ENCODE data around the gene ADSL.

Gene ADSL

GRCh38 chr22:40322021-40322420 lies 24.3 kb upstream of the ADSL start:
- H3K9me3 ChIP-seq (ENCODE audit: control insufficient read depth, insufficient read depth, low read length) = no peaks in the 10 kb centered on the region
- peaks cover 8% of the 10 kb centered on the region for H3K4me1 ChIP-seq (ENCODE audit: insufficient read depth, low read length)
- H3K36me3 ChIP-seq (ENCODE audit: insufficient read depth, low read length) = peaks cover 8% of the 10 kb centered on the region
- H3K9ac ChIP-seq (ENCODE audit: low read depth, low read length) = no peak overlapping the region

- peaks cover 16% of the 10 kb centered on the region for H3K4me1 ChIP-seq (ENCODE audit: insufficient read depth, low read length)
- H3K9ac ChIP-seq (ENCODE audit: low read depth, low read length) = no peak overlapping the region
- no peaks in the 10 kb centered on the region for H3K9me3 ChIP-seq (ENCODE audit: control insufficient read depth, insufficient read depth, low read length)
- peaks cover 2% of the 10 kb centered on the region for H3K36me3 ChIP-seq (ENCODE audit: insufficient read depth, low read length)
These were observed 23.4 kb upstream of the ADSL start for GRCh38 chr22:40322818-40323447.

- peaks cover 17% of the 10 kb centered on the region for H3K4me1 ChIP-seq (ENCODE audit: insufficient read depth, low read length)
- no peaks in the 10 kb centered on the region for H3K9me3 ChIP-seq (ENCODE audit: control insufficient read depth, insufficient read depth, low read length)
- peaks cover 2% of the 10 kb centered on the region for H3K36me3 ChIP-seq (ENCODE audit: insufficient read depth, low read length)
- no peak overlapping the region for H3K9ac ChIP-seq (ENCODE audit: low read depth, low read length)
These were observed 22.6 kb upstream of the ADSL start for GRCh38 chr22:40323681-40324171.

GRCh38 chr22:40324468-40325305 lies 21.6 kb upstream of the ADSL start:
- peaks cover 2% of the 10 kb centered on the region for H3K36me3 ChIP-seq (ENCODE audit: insufficient read depth, low read length)

GRCh38 chr22:40325315-40325714 lies 21.0 kb upstream of the ADSL start:
- Histone ChIP-seq H3K36me3 (ENCODE audit: insufficient read depth, low read length) (peaks cover 2% of the 10 kb centered on the region), H3K9me3 (ENCODE audit: control insufficient read depth, insufficient read depth, low read length) (no peaks in the 10 kb centered on the region), H3K4me1 (ENCODE audit: insufficient read depth, low read length) (peaks cover 17% of the 10 kb centered on the region), H3K9ac (ENCODE audit: low read depth, low read length) (no peak overlapping the region)

More at GRCh38 chr22:40324468-40325305, 21.6 kb upstream of the ADSL start:
- Histone ChIP-seq H3K9me3 (ENCODE audit: control insufficient read depth, insufficient read depth, low read length) (no peaks in the 10 kb centered on the region), H3K9ac (ENCODE audit: low read depth, low read length) (no peak overlapping the region), H3K4me1 (ENCODE audit: insufficient read depth, low read length) (peaks cover 17% of the 10 kb centered on the region)

GRCh38 chr22:40326905-40327735 lies 19.2 kb upstream of the ADSL start:
- Histone ChIP-seq H3K36me3 (ENCODE audit: insufficient read depth, low read length) (no peaks in the 10 kb centered on the region; the same call in 1 of the 2 replicates), H3K9ac (ENCODE audit: low read depth, low read length) (no peak overlapping the region), H3K4me1 (ENCODE audit: insufficient read depth, low read length) (peaks cover 30% of the 10 kb centered on the region), H3K9me3 (ENCODE audit: control insufficient read depth, insufficient read depth, low read length) (no peaks in the 10 kb centered on the region)

GRCh38 chr22:40328546-40329456 lies 17.5 kb upstream of the ADSL start:
- Histone ChIP-seq H3K4me1 (ENCODE audit: insufficient read depth, low read length) (peaks cover 37% of the 10 kb centered on the region), H3K9me3 (ENCODE audit: control insufficient read depth, insufficient read depth, low read length) (no peaks in the 10 kb centered on the region), H3K36me3 (ENCODE audit: insufficient read depth, low read length) (no peaks in the 10 kb centered on the region; the same call in 1 of the 2 replicates)

GRCh38 chr22:40329466-40329865 lies 16.8 kb upstream of the ADSL start:
- no peaks in the 10 kb centered on the region for H3K9me3 ChIP-seq (ENCODE audit: control insufficient read depth, insufficient read depth, low read length)
- peaks cover 37% of the 10 kb centered on the region for H3K4me1 ChIP-seq (ENCODE audit: insufficient read depth, low read length)
- H3K36me3 ChIP-seq (ENCODE audit: insufficient read depth, low read length) = no peaks in the 10 kb centered on the region; the same call in 1 of the 2 replicates
- no peak overlapping the region for H3K9ac ChIP-seq (ENCODE audit: low read depth, low read length)

More at GRCh38 chr22:40328546-40329456, 17.5 kb upstream of the ADSL start:
- H3K9ac ChIP-seq (ENCODE audit: low read depth, low read length) = no peak overlapping the region

- Histone ChIP-seq H3K9me3 (ENCODE audit: control insufficient read depth, insufficient read depth, low read length) (no peaks in the 10 kb centered on the region), H3K36me3 (ENCODE audit: insufficient read depth, low read length) (no peaks in the 10 kb centered on the region; the same call in 1 of the 2 replicates), H3K9ac (ENCODE audit: low read depth, low read length) (no peak overlapping the region), H3K4me1 (ENCODE audit: insufficient read depth, low read length) (peaks cover 36% of the 10 kb centered on the region)
These were observed 16.2 kb upstream of the ADSL start for GRCh38 chr22:40330086-40330485.

- Histone ChIP-seq H3K9ac (ENCODE audit: low read depth, low read length) (no peak overlapping the region), H3K36me3 (ENCODE audit: insufficient read depth, low read length) (no peaks in the 10 kb centered on the region), H3K4me1 (ENCODE audit: insufficient read depth, low read length) (peaks cover 32% of the 10 kb centered on the region), H3K9me3 (ENCODE audit: control insufficient read depth, insufficient read depth, low read length) (no peaks in the 10 kb centered on the region)
These were observed 15.7 kb upstream of the ADSL start for GRCh38 chr22:40330615-40331014.

GRCh38 chr22:40331706-40332105 lies 14.6 kb upstream of the ADSL start:
- no peaks in the 10 kb centered on the region for H3K9me3 ChIP-seq (ENCODE audit: control insufficient read depth, insufficient read depth, low read length)
- peaks cover 32% of the 10 kb centered on the region for H3K4me1 ChIP-seq (ENCODE audit: insufficient read depth, low read length)
- 0 out of 2 replicates have a peak overlapping the region, but pooled peaks have one; percentile 16 for H3K9ac ChIP-seq (ENCODE audit: low read depth, low read length)
- H3K36me3 ChIP-seq (ENCODE audit: insufficient read depth, low read length) = no peaks in the 10 kb centered on the region

- H3K9me3 ChIP-seq (ENCODE audit: control insufficient read depth, insufficient read depth, low read length) = no peaks in the 10 kb centered on the region
- no peak overlapping the region for H3K9ac ChIP-seq (ENCODE audit: low read depth, low read length)
- no peaks in the 10 kb centered on the region for H3K36me3 ChIP-seq (ENCODE audit: insufficient read depth, low read length)
- H3K4me1 ChIP-seq (ENCODE audit: insufficient read depth, low read length) = peaks cover 25% of the 10 kb centered on the region
These were observed 13.9 kb upstream of the ADSL start for GRCh38 chr22:40332319-40332781.

GRCh38 chr22:40334060-40334459 lies 12.2 kb upstream of the ADSL start:
- no peaks in the 10 kb centered on the region for H3K9me3 ChIP-seq (ENCODE audit: control insufficient read depth, insufficient read depth, low read length)
- peaks cover 20% of the 10 kb centered on the region for H3K4me1 ChIP-seq (ENCODE audit: insufficient read depth, low read length)

More at GRCh38 chr22:40334060-40334459, 12.2 kb upstream of the ADSL start:
- Histone ChIP-seq H3K9ac (ENCODE audit: low read depth, low read length) (no peak overlapping the region), H3K36me3 (ENCODE audit: insufficient read depth, low read length) (no peaks in the 10 kb centered on the region)

Measured in ES-I3 (cell line).